Esophagus muscularis mucosa (tissue), 4 donors: Measurements from ENCODE around the gene MAPK1IP1L.

Experiments used
- EP300 ChIP-seq: sonication (generic); formaldehyde crosslinking; IDR thresholded peaks from one replicate; pipeline ENCODE4 v1.6.1; 2017; ENCODE audit warnings: antibody characterized with exemption
- POLR2A ChIP-seq: fragments of 450-650 bp; IDR thresholded peaks from one replicate; pipeline ENCODE4 v1.6.1; 2017; ENCODE audit warnings: antibody characterized with exemption, moderate library complexity, mild to moderate bottlenecking, low read depth
- TF ChIP-seq, protein P1 (sequence below), 3 experiments: fragments of 200-600 bp in 2 of 3; fragments of 450-650 bp in 1 of 3; sonication (generic) in 2 of 3; IDR thresholded peaks; one replicate each; pipeline ENCODE4 v1.5.1; 2017 to 2019; ENCODE audit warnings: antibody characterized with exemption in 3 of 3, mild to moderate bottlenecking in 2 of 3, moderate library complexity in 1 of 3

DNA sequence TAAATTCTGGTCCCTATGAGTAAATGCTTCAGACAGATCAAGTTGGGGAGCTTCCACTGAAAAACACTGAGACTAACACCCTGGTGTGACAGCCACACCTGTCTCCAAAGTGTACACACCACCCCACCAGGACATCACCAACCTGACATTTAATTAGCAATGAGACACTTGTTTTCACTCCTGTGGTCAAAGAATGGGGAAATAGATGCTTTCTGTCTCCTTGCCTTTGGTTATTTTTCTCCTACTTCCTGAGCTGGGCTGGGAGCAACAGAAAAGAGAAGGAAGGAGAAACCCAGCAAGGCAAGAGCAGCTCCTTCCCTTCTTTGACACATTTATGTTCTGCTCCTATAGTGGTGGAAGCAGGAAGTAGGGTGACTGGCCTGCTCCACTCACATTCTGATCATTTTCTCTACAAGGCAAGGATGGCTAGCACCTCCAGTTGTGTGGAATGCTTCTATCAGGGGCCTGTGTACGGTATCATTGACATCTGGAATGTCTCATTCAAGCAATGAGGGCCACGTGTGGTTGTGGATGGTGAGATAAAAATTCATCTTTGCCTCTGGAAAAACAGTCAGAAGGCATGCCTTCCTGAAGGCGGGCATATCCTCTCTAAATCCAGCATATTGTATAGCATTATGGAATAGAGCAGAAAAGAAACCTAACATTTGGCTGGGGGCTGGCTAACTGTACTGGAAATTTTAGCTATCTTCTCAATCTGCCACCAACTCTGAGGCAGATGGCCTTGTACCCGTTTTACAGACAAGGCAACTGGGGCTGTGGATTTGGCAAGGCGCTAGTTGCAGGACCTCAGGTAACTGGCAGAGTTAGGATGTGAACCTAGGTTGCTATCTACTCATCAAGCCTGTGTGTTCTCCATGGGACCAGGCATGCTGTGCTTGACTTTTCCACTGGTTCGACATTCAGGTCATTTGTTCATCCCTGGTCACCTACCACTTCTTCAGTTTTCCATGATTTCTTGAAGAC, 52.8 kb downstream of the MAPK1IP1L start:
- no peak for TF ChIP-seq POLR2A
- TF ChIP-seq, protein P1, sequence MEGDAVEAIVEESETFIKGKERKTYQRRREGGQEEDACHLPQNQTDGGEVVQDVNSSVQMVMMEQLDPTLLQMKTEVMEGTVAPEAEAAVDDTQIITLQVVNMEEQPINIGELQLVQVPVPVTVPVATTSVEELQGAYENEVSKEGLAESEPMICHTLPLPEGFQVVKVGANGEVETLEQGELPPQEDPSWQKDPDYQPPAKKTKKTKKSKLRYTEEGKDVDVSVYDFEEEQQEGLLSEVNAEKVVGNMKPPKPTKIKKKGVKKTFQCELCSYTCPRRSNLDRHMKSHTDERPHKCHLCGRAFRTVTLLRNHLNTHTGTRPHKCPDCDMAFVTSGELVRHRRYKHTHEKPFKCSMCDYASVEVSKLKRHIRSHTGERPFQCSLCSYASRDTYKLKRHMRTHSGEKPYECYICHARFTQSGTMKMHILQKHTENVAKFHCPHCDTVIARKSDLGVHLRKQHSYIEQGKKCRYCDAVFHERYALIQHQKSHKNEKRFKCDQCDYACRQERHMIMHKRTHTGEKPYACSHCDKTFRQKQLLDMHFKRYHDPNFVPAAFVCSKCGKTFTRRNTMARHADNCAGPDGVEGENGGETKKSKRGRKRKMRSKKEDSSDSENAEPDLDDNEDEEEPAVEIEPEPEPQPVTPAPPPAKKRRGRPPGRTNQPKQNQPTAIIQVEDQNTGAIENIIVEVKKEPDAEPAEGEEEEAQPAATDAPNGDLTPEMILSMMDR (IDR thresholded peaks at IDR 0.05): no peak
- TF ChIP-seq EP300: no peak
